Stomach (tissue), 9 donors: ENCODE measurements around the gene SYNE4. TPM values are rescaled to one million over a fixed set of nuclear protein-coding genes. Genes with fewer than 3 reads are reported as not detected.

Source experiments
- DNase-seq, 2 donors: peaks; one replicate each; pipeline versions ENCODE4 v3.0.0 to v3.0.0-alpha.2; 2013 to 2019
- H3K27ac ChIP-seq, 5 donors: fragments of 200-600 bp in 4 of 5; sonication (generic) in 4 of 5; one replicate each; pipeline ENCODE4 v1.5.1; 2013 to 2019; ENCODE audit warnings: mild to moderate bottlenecking in 1 of 5, moderate library complexity in 1 of 5
- H3K27me3 ChIP-seq, 3 donors: fragments of 200-600 bp; sonication (generic); one replicate each; pipeline ENCODE4 v1.5.1; 2017 to 2019; ENCODE audit warnings: mixed run types in 1 of 3
- H3K36me3 ChIP-seq, 4 donors: fragments of 200-600 bp; sonication (generic); 1 replicate in 3 of 4; 2 replicates in 1 of 4; pipeline ENCODE4 v1.5.1; 2016 to 2019
- H3K4me1 ChIP-seq, 4 donors: fragments of 200-600 bp; sonication (generic); one replicate each; pipeline ENCODE4 v1.5.1; 2016 to 2019
- H3K4me3 ChIP-seq, 4 donors: fragments of 200-600 bp; sonication (generic) in 3 of 4; one replicate each; pipeline ENCODE4 v1.5.1; 2016 to 2019; ENCODE audit warnings: mild to moderate bottlenecking in 1 of 4
- H3K9me3 ChIP-seq, 4 donors: fragments of 200-600 bp; sonication (generic); one replicate each; pipeline ENCODE4 v1.5.1; 2016 to 2019
- CTCF ChIP-seq, 7 experiments: fragments of 450-650 bp in 4 of 7; fragments of 200-600 bp in 3 of 7; sonication (generic) in 3 of 7; IDR thresholded peaks; one replicate each; pipeline ENCODE4 v1.5.1; 2016 to 2019; ENCODE audit warnings: antibody characterized with exemption in 7 of 7, control low read depth in 2 of 7, mild to moderate bottlenecking in 1 of 7
- EP300 ChIP-seq: sonication (generic); formaldehyde crosslinking; IDR thresholded peaks from one replicate; pipeline ENCODE4 v1.6.1; 2017; ENCODE audit warnings: antibody characterized with exemption
- POLR2A ChIP-seq, 4 donors: fragments of 450-650 bp; IDR thresholded peaks; one replicate each; pipeline ENCODE4 v1.6.1; 2016; ENCODE audit warnings: antibody characterized with exemption in 4 of 4, control low read depth in 2 of 4, mild to moderate bottlenecking in 1 of 4, moderate library complexity in 1 of 4
- POLR2AphosphoS5 ChIP-seq, 3 donors: sonication (generic); formaldehyde crosslinking; IDR thresholded peaks; one replicate each; pipeline ENCODE4 v1.6.1; 2016; ENCODE audit warnings: antibody characterized with exemption in 3 of 3
- WGBS, 5 donors: extraction: QIAGEN DNeasy Blood & Tissue Kit in 3 of 5; methylation state at CpG; one replicate each; pipeline versions ENCODE4 v1.1.5 to v1.1.7; 2013 to 2018; 5-methylcytosine and 5-hydroxymethylcytosine counted together
- intact Hi-C: fragments of 100-400 bp; cut with DNase I; formaldehyde crosslinking; loops from one replicate; pipeline ENCODE4 v1.15.1; 2023; ENCODE audit warnings: low total_unique reads
- polyA plus RNA-seq, 3 donors: library from polyadenylated mRNA; stranded (reverse); fragments of 200-250 nt; gene quantifications; one replicate each; pipeline ENCODE4 v1.2.3, GENCODE V29; 2013
- total RNA-seq, 5 donors: library from RNA; depleted of rRNA; stranded (reverse); fragments of >200 nt; gene quantifications; one replicate each; pipeline versions ENCODE4 v1.1.0 to v1.2.3, GENCODE V29; 2014 to 2016
- donor health status: healthy with polysubstance abuse.
- donor health status: Bipolar disorder and iron deficiency.
- donor health status: healthy.

The SYNE4 gene
- total and polyA plus RNA-seq, 8 donors: 1.3 to 11.2 (median 4.6) TPM; not detected in 1

GRCh38 chr19:36019061-36019670, 10.6 kb upstream of the SYNE4 start:
- peaks cover 11 to 84% (median 60%) of the 10 kb centered on the region in 4 donors for H3K36me3 ChIP-seq
- H3K27ac ChIP-seq: no peak overlapping the region
- WGBS, 5 donors: 88 to 93% (median 92%) methylated on average over 21 to 22 of the region's 22 CpGs
- no peak for DNase-seq
- no peaks in the 10 kb centered on the region for H3K9me3 ChIP-seq
- TF ChIP-seq POLR2AphosphoS5 (IDR thresholded peaks at IDR 0.05) (no peak), EP300 (no peak), CTCF (IDR thresholded peaks at IDR 0.05) (no peak)
- peaks cover 4 to 8% (median 6%) of the 10 kb centered on the region in 4 donors for H3K4me1 ChIP-seq
- H3K4me3 ChIP-seq: no peak overlapping the region
- no peaks in the 10 kb centered on the region for H3K27me3 ChIP-seq
- intact Hi-C loops: no loop called here

GRCh38 chr19:36014012-36014924, 5.7 kb upstream of the SYNE4 start, which contains the start of gene ALKBH6:
Gene ALKBH6 (minus strand): TSS chr19:36014213. CDS start chr19:36013397, 816 bp downstream.
- Histone ChIP-seq H3K4me1 (peaks cover 15 to 30% (median 24%) of the 10 kb centered on the region in 4 donors), H3K4me3 (peak within 1 kb of the TSS; percentile 65 to 83 (median 70)), H3K9me3 (no peaks in the 10 kb centered on the region), H3K36me3 (peaks cover 7 to 38% (median 28%) of the 10 kb centered on the region in 4 donors), H3K27ac (peak within 1 kb of the TSS; percentile 75 to 92 (median 90)), H3K27me3 (no peaks in the 10 kb centered on the region)
- DNase-seq: peak; percentile 100
- TF ChIP-seq EP300 (no peak), POLR2AphosphoS5 (IDR thresholded peaks at IDR 0.05) (peak; percentile 24 to 88 (median 30))
- intact Hi-C loops: no loop called here
- 0 to 5% (median 2%) methylated on average over 24 to 42 of the region's 42 CpGs for WGBS, 5 donors

GRCh38 chr19:36013280-36014011, 4.8 kb upstream of the SYNE4 start:
- Histone ChIP-seq H3K9me3 (no peaks in the 10 kb centered on the region), H3K36me3 (peaks cover 0 to 30% (median 20%) of the 10 kb centered on the region in 4 donors), H3K4me1 (peaks cover 21 to 38% (median 31%) of the 10 kb centered on the region in 4 donors), H3K27ac (peak overlapping the region; percentile 75 to 92 (median 90)), H3K4me3 (peak overlapping the region; percentile 65 to 83 (median 70)), H3K27me3 (no peaks in the 10 kb centered on the region)
- DNase-seq: no peak
- TF ChIP-seq EP300 (no peak), POLR2A (IDR thresholded peaks at IDR 0.05) (no peak), POLR2AphosphoS5 (IDR thresholded peaks at IDR 0.05) (no peak), CTCF (IDR thresholded peaks at IDR 0.05) (no peak)
- 27 to 32% (median 29%) methylated on average over 15 of the region's 15 CpGs for WGBS, 5 donors
- intact Hi-C loops: no loop called here

- no peaks in the 10 kb centered on the region for H3K27me3 ChIP-seq
- no peaks in the 10 kb centered on the region for H3K9me3 ChIP-seq
- DNase-seq: no peak
- H3K36me3 ChIP-seq: peaks cover 0 to 4% (median 0%) of the 10 kb centered on the region in 4 donors
- intact Hi-C loops: no loop called here
- peak overlapping the region in 1 of 5 donors; percentile 84 for H3K27ac ChIP-seq
- H3K4me1 ChIP-seq: peaks cover 21 to 49% (median 36%) of the 10 kb centered on the region in 4 donors
- no peak overlapping the region for H3K4me3 ChIP-seq
- 90 to 96% (median 95%) methylated on average over 2 to 11 of the region's 11 CpGs for WGBS, 5 donors
- no peak for TF ChIP-seq POLR2AphosphoS5 (IDR thresholded peaks at IDR 0.05)
- no peak for TF ChIP-seq POLR2A (IDR thresholded peaks at IDR 0.05)
- no peak for TF ChIP-seq EP300
- no peak for TF ChIP-seq CTCF (IDR thresholded peaks at IDR 0.05)
These were observed 1.8 kb upstream of the SYNE4 start for GRCh38 chr19:36010402-36010801.
